ENCODE measurements around the gene DNAJC18. TPM values are rescaled to one million over a fixed set of nuclear protein-coding genes. Genes with fewer than 3 reads are reported as not detected.

Gene DNAJC18
- total and polyA plus RNA-seq, 2 of the 8 experiments (the other 6 are each of a cell fraction or from before 2014, with no cell fraction given): 7.8 to 29.2 TPM

DNA sequence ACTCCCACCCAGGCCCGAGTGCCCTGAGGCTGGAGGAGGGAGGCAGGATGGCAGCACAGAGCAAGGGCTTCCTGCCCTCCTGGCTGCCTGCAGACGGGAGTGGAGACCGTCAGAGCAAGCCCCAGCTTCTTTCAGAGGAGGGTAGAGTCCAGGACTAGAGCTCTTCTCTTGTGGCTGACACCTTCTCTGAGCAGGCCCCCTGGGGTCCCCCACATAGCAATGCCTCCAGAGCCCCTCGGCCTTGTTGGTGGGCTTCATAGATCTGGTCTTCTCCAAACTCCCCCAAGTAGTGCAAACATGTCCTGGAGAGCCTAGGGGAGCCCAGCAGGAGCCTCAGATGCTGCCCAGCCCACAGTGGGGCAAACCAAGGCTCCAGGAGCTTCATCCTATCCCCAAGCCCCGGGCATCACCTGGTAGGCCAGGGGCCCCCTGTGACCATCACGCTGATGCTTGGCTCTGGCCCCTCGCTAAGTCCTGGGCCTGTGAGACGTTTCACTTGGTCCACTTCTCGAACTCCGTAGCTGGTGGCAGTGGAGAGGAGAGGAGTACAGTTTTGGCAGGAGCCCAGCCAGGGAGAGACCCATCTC is 51.6 kb downstream of the DNAJC18 start:
- Histone ChIP-seq H3K79me2 (ENCODE audit: control insufficient read depth in 1 of 2, insufficient read depth in 2 of 2, low read length in 2 of 2) (no peaks in the 10 kb centered on the region), H2BK20ac (ENCODE audit: low read length) (peak overlapping the region; percentile 66; the same call in 1 of the 2 replicates), H3K4me3 (ENCODE audit: extremely low read depth in 1 of 4, insufficient read depth in 2 of 4, low read depth in 3 of 4, low read length in 4 of 4) (no peak overlapping the region), H3K56ac (replicated peaks; ENCODE audit: insufficient read length, low read depth, low read length) (no peak overlapping the region), H3K18ac (ENCODE audit: extremely low read depth, low read length) (peak overlapping the region; percentile 68), H4K5ac (ENCODE audit: insufficient read length, low read depth, low read length) (no peak overlapping the region), H3K4ac (replicated peaks; ENCODE audit: insufficient read length, low read depth, low read length) (no peak overlapping the region), H3K4me1 (replicated peaks in 1 of 4; ENCODE audit: control insufficient read depth in 3 of 4, insufficient read depth in 4 of 4, low read length in 3 of 4) (peaks cover 3 to 21% (median 12%) of the 10 kb centered on the region in 4 experiments), H3K36me3 (ENCODE audit: control insufficient read depth in 2 of 4, insufficient read depth in 4 of 4, low read length in 3 of 4) (no peaks in the 10 kb centered on the region), H2BK12ac (ENCODE audit: low read depth, low read length) (peak overlapping the region; percentile 92; the same call in 1 of the 2 replicates), H3K9ac (replicated peaks in 1 of 4; ENCODE audit: extremely low read depth in 1 of 4, low read depth in 3 of 4, low read length in 3 of 4) (no peak overlapping the region), H2AFZ (ENCODE audit: low read length) (no peak overlapping the region), H3K9me3 (ENCODE audit: insufficient read depth in 2 of 2, low read depth in 1 of 2, low read length in 1 of 2) (no peaks in the 10 kb centered on the region), H3K27me3 (replicated peaks in 1 of 4; ENCODE audit: control insufficient read depth in 3 of 4, extremely low read depth in 1 of 4, insufficient read depth in 3 of 4, low read length in 3 of 4) (peaks cover 0 to 3% (median 1%) of the 10 kb centered on the region in 4 experiments; a peak in 4 of 7 replicates), H3K23ac (ENCODE audit: insufficient read length) (no peak overlapping the region), H4K20me1 (replicated peaks in 1 of 2; ENCODE audit: control insufficient read depth in 1 of 2, insufficient read depth in 2 of 2, low read length in 2 of 2) (peaks cover 0 to 1% of the 10 kb centered on the region in 2 experiments), H2BK15ac (ENCODE audit: low read length) (peak overlapping the region; percentile 95; the same call in 1 of the 2 replicates), H2BK120ac (replicated peaks; ENCODE audit: low read depth, low read length) (peak overlapping the region; percentile 20), H4K8ac (ENCODE audit: extremely low read depth, insufficient read depth, low read length) (no peak overlapping the region), H3K23me2 (ENCODE audit: low read depth, low read length) (peaks cover 6% of the 10 kb centered on the region; the same call in 1 of the 2 replicates), H4K91ac (replicated peaks; ENCODE audit: insufficient read length, low read length) (peak overlapping the region; percentile 48), H2BK5ac (ENCODE audit: low read depth, low read length) (peak overlapping the region; percentile 85; the same call in 1 of the 2 replicates), H2AK5ac (ENCODE audit: low read depth, low read length) (peak overlapping the region; percentile 58; the same call in 1 of the 2 replicates), H3K79me1 (ENCODE audit: low read depth, low read length) (no peaks in the 10 kb centered on the region; the same call in 1 of the 2 replicates), H3K14ac (ENCODE audit: insufficient read length) (no peak overlapping the region), H3K4me2 (ENCODE audit: insufficient read depth in 1 of 2, low read depth in 2 of 2, low read length in 2 of 2) (peak overlapping the region; percentile 48 to 55), H3K27ac (ENCODE audit: low read depth, low read length) (0 out of 2 replicates have a peak overlapping the region, but pooled peaks have one; percentile 29)
- WGBS, 2 experiments (ENCODE audit: extremely low coverage in 1 of 2, insufficient coverage in 1 of 2, insufficient read length in 1 of 2, insufficient replicate concordance in 2 of 2, low coverage in 1 of 2, low lambda C conversion rate in 2 of 2, missing lambda C conversion rate in 1 of 2): 95% methylated on average over 10 of the region's 10 CpGs; no CpG with 5 or more reads in 1 of the 2 experiments
- TF ChIP-seq SRF (IDR thresholded peaks at IDR 0.05; ENCODE audit: low read depth, low read length) (no peak), CHD2 (IDR thresholded peaks at IDR 0.05; ENCODE audit: low read length) (no peak), CEBPB (IDR thresholded peaks at IDR 0.05; ENCODE audit: low read depth, low read length) (no peak), ASH2L (IDR thresholded peaks at IDR 0.05; ENCODE audit: low read length) (peak; percentile 9)
- ChIA-PET POLR2A (ENCODE audit: partially characterized antibody) (interaction anchor here (0.9 to 3.6 kb wide), 16 partner anchors 8 to 108 kb away, joined by 3 to 16 read pairs (median 4); partner anchors contain the start of genes MATR3, PAIP2 and SPATA24), CTCF (ENCODE audit: partially characterized antibody) (interaction anchor here (0.6 to 2.7 kb wide), 6 partner anchors 11 to 239 kb away, joined by 3 to 15 read pairs (median 4); no protein-coding TSS in a partner anchor)
- DNase-seq (ENCODE audit: low read depth in 1 of 2, low spot score in 2 of 2) (no peak), FAIRE-seq (no peak)
